WERI-Rb-1 (cell line): ENCODE data around the gene SBK3.

ENCODE experiments used
- DNase-seq: peaks from one replicate; pipeline ENCODE4 v3.0.0-alpha.2; 2020
- H3K27ac ChIP-seq: fragments of 250-450 bp; sonication (Bioruptor Pico); 2 replicates; pipeline ENCODE4 v1.5.1; 2020; ENCODE audit warnings: mild to moderate bottlenecking, moderate library complexity
- H3K27me3 ChIP-seq: fragments of 250-450 bp; sonication (Bioruptor Pico); 2 replicates; pipeline ENCODE4 v1.5.1; 2021; ENCODE audit warnings: mild to moderate bottlenecking, low read depth, moderate library complexity; ENCODE audit not compliant: insufficient read depth, severe bottlenecking
- H3K36me3 ChIP-seq: fragments of 250-450 bp; sonication (Bioruptor Pico); 2 replicates; pipeline ENCODE4 v1.5.1; 2020; ENCODE audit warnings: mild to moderate bottlenecking, moderate library complexity
- H3K4me3 ChIP-seq: 2 replicates; pipeline ENCODE4 v1.5.1; 2011; ENCODE audit warnings: low read depth, mild to moderate bottlenecking, control low read depth, low read length
- H3K9me3 ChIP-seq: fragments of 250-450 bp; sonication (Bioruptor Pico); 2 replicates; pipeline ENCODE4 v1.5.1; 2021; ENCODE audit warnings: mild to moderate bottlenecking, moderate library complexity; ENCODE audit not compliant: severe bottlenecking
- CTCF ChIP-seq: IDR thresholded peaks from 2 replicates; pipeline ENCODE4 v1.5.1; 2011; ENCODE audit warnings: low read depth, mild to moderate bottlenecking, control low read depth, inconsistent platforms, low read length

The SBK3 gene

GRCh38 chr19:55528030-55528803 lies 17.1 kb downstream of the SBK3 start:
- Histone ChIP-seq H3K9me3 (no peaks in the 10 kb centered on the region), H3K27ac (peak overlapping the region; percentile 80), H3K27me3 (no peaks in the 10 kb centered on the region), H3K36me3 (no peaks in the 10 kb centered on the region), H3K4me3 (peak overlapping the region; percentile 4)
- TF ChIP-seq CTCF, result no peak
- DNase-seq, result peak; percentile 89

GRCh38 chr19:55527197-55528029 lies 17.9 kb downstream of the SBK3 start:
- Histone ChIP-seq H3K9me3 (no peaks in the 10 kb centered on the region), H3K27ac (no peak overlapping the region), H3K4me3 (no peak overlapping the region), H3K36me3 (no peaks in the 10 kb centered on the region), H3K27me3 (no peaks in the 10 kb centered on the region)
- TF ChIP-seq CTCF, result no peak
- no peak for DNase-seq

GRCh38 chr19:55526216-55527196 lies 18.8 kb downstream of the SBK3 start:
- Histone ChIP-seq H3K4me3 (no peak overlapping the region), H3K36me3 (no peaks in the 10 kb centered on the region), H3K27ac (peak overlapping the region; percentile 71), H3K27me3 (no peaks in the 10 kb centered on the region), H3K9me3 (no peaks in the 10 kb centered on the region)
- no peak for TF ChIP-seq CTCF
- peak; percentile 67 for DNase-seq

GRCh38 chr19:55525289-55526101 lies 19.8 kb downstream of the SBK3 start:
- peak overlapping the region; percentile 71 for H3K27ac ChIP-seq
- TF ChIP-seq CTCF, result no peak
- H3K27me3 ChIP-seq, result no peaks in the 10 kb centered on the region
- no peaks in the 10 kb centered on the region for H3K36me3 ChIP-seq
- DNase-seq, result peak; percentile 62
- H3K9me3 ChIP-seq, result no peaks in the 10 kb centered on the region
- H3K4me3 ChIP-seq, result no peak overlapping the region
